GM12878 (cell line): Measurements from ENCODE around the gene IGFBP6. TPM values are rescaled to one million over a fixed set of nuclear protein-coding genes. Genes with fewer than 3 reads are reported as not detected.

ENCODE experiments used
- ATAC-seq: fragments of 200-7000 bp; cut with Tn5 transposase; 3 replicates; pipeline ENCODE4 v1.9.1; 2020; ENCODE audit warnings: mild to moderate bottlenecking, moderate library complexity
- BruUV-seq: library from RNA; stranded (reverse); fragments of 400-500 nt; replicated peaks from 2 replicates; lab custom pipeline; 2021; lab: Mats Ljungman, UMichigan
- CTCF ChIA-PET: fragments of 300-600 bp; sonication (Branson Sonifier 250); formaldehyde crosslinking; extraction: SDS; loops from one replicate; lab custom pipeline; 2021; ENCODE audit warnings: inconsistent platforms; lab: Yijun Ruan, JAX
- POLR2A ChIA-PET: fragments of 350-600 bp; formaldehyde crosslinking; extraction: SDS; loops from one replicate; lab custom pipeline; 2021; ENCODE audit warnings: inconsistent platforms; lab: Charles Lee
- RAD21 ChIA-PET: fragments of 300-600 bp; sonication (Branson Sonifier 250); formaldehyde crosslinking; loops from one replicate; lab custom pipeline; 2023; ENCODE audit warnings: antibody characterized with exemption; ENCODE audit not compliant: unreplicated experiment; lab: Charles Lee
- SMC1A ChIA-PET: fragments of 300-600 bp; sonication (Branson Sonifier 250); formaldehyde crosslinking; loops from one replicate; lab custom pipeline; 2023; ENCODE audit not compliant: unreplicated experiment, uncharacterized antibody; lab: Charles Lee
- DNase-seq: peaks from one replicate; pipeline ENCODE4 v3.0.0-alpha.2; 2011; ENCODE audit warnings: low read depth, low spot score
- FAIRE-seq: peaks from 3 replicates; lab custom pipeline; 2011; peaks lifted over from hg19 to GRCh38; lab: Jason Lieb, UNC
- H2AFZ ChIP-seq: 2 replicates; pipeline ENCODE4 v1.6.0; 2011; ENCODE audit warnings: low read depth, low read length, control low read depth; ENCODE audit not compliant: control insufficient read depth
- H3K27ac ChIP-seq: 2 replicates; pipeline ENCODE4 v1.5.1; 2011; ENCODE audit warnings: control low read depth; ENCODE audit not compliant: control insufficient read depth, insufficient read depth
- H3K27me3 ChIP-seq, 2 experiments: replicated peaks in 1 of 2; 2 replicates each; pipeline versions ENCODE4 v1.6.0 to v1.6.1; 2011; ENCODE audit warnings: low read length in 1 of 2; ENCODE audit not compliant: control insufficient read depth in 2 of 2, insufficient read depth in 2 of 2
- H3K36me3 ChIP-seq, 2 experiments: 2 replicates each; pipeline ENCODE4 v1.5.1; 2011; ENCODE audit warnings: low read length in 1 of 2; ENCODE audit not compliant: control insufficient read depth in 2 of 2, insufficient read depth in 2 of 2
- H3K4me1 ChIP-seq: 2 replicates; pipeline ENCODE4 v1.6.1; 2011; ENCODE audit warnings: mild to moderate bottlenecking, low read length, moderate library complexity, mixed read lengths; ENCODE audit not compliant: control insufficient read depth, insufficient read depth
- H3K4me2 ChIP-seq: 2 replicates; pipeline ENCODE4 v1.6.0; 2011; ENCODE audit warnings: control low read depth; ENCODE audit not compliant: control insufficient read depth, insufficient read depth
- H3K4me3 ChIP-seq: fragments of 200-600 bp; sonication (generic); 2 replicates; pipeline ENCODE4 v1.5.1; 2016
- H3K79me2 ChIP-seq: 2 replicates; pipeline ENCODE4 v1.6.0; 2011; ENCODE audit warnings: low read length; ENCODE audit not compliant: control insufficient read depth, insufficient read depth
- H3K9ac ChIP-seq: 2 replicates; pipeline ENCODE4 v1.8.0; 2011; ENCODE audit warnings: low read length, control low read depth, mixed read lengths; ENCODE audit not compliant: control insufficient read depth, insufficient read depth
- H3K9me3 ChIP-seq: replicated peaks from 3 replicates; pipeline ENCODE4 v1.5.1; 2011; ENCODE audit warnings: mild to moderate bottlenecking, low read length; ENCODE audit not compliant: control insufficient read depth, insufficient read depth
- H4K20me1 ChIP-seq: 2 replicates; pipeline ENCODE4 v1.6.0; 2011; ENCODE audit not compliant: control insufficient read depth, insufficient read depth
- CREB1 ChIP-seq: IDR thresholded peaks from 2 replicates; pipeline ENCODE4 v1.6.1; 2012; ENCODE audit warnings: low read depth, mild to moderate bottlenecking, inconsistent platforms
- E2F8 ChIP-seq: fragments of 450-650 bp; IDR thresholded peaks from 2 replicates; pipeline ENCODE4 v1.6.1; 2018; ENCODE audit warnings: mild to moderate bottlenecking, low read depth, moderate library complexity; ENCODE audit not compliant: partially characterized antibody
- EED ChIP-seq: sonication (generic); IDR thresholded peaks from 2 replicates; pipeline ENCODE4 v1.6.1; 2016; ENCODE audit warnings: antibody characterized with exemption, low read depth
- HCFC1 ChIP-seq: fragments of 150-350 bp; IDR thresholded peaks from 2 replicates; pipeline ENCODE4 v1.6.1; 2014; ENCODE audit warnings: low read length
- IRF3 ChIP-seq: fragments of 450-650 bp; IDR thresholded peaks from 2 replicates; pipeline ENCODE4 v1.6.1; 2014; ENCODE audit warnings: mild to moderate bottlenecking
- JUND ChIP-seq: IDR thresholded peaks from 2 replicates; pipeline ENCODE4 v1.6.1; 2012; ENCODE audit warnings: low read depth, mild to moderate bottlenecking, low read length, improper control_type of control experiment, moderate library complexity
- KAT2A ChIP-seq: conservative IDR thresholded peaks from 2 replicates; pipeline ENCODE4 v1.6.1; 2011; ENCODE audit warnings: low read depth, low read length; ENCODE audit not compliant: control insufficient read depth
- KDM1A ChIP-seq: fragments of 200-600 bp; sonication (generic); IDR thresholded peaks from 2 replicates; pipeline ENCODE4 v1.6.1; 2016; ENCODE audit warnings: borderline replicate concordance
- KLF5 ChIP-seq: fragments of 450-650 bp; IDR thresholded peaks from 2 replicates; pipeline ENCODE4 v1.6.1; 2014; ENCODE audit warnings: mild to moderate bottlenecking; ENCODE audit not compliant: partially characterized antibody
- MAX ChIP-seq: IDR thresholded peaks from 2 replicates; pipeline ENCODE4 v1.6.1; 2012; ENCODE audit warnings: low read depth, low read length, improper control_type of control experiment
- NFIC ChIP-seq: IDR thresholded peaks from 2 replicates; pipeline ENCODE4 v1.6.1; 2012; ENCODE audit warnings: low read depth, mild to moderate bottlenecking, inconsistent platforms, low read length, moderate library complexity
- NFYB ChIP-seq: IDR thresholded peaks from 2 replicates; pipeline ENCODE4 v1.6.1; 2011; ENCODE audit warnings: low read depth, mild to moderate bottlenecking, low read length, improper control_type of control experiment, moderate library complexity; ENCODE audit not compliant: insufficient read depth
- STAT3 ChIP-seq: IDR thresholded peaks from 2 replicates; pipeline ENCODE4 v1.6.1; 2011; ENCODE audit warnings: low read depth, low read length, improper control_type of control experiment
- ZNF24 ChIP-seq: fragments of 450-650 bp; IDR thresholded peaks from 2 replicates; pipeline ENCODE4 v1.6.1; 2017; ENCODE audit warnings: antibody characterized with exemption, mild to moderate bottlenecking
- ZNF274 ChIP-seq: IDR thresholded peaks from one replicate; pipeline ENCODE4 v1.8.0; 2011; ENCODE audit not compliant: insufficient read length, insufficient read depth
- WGBS: methylation state at CpG from one replicate; pipeline ENCODE4 v1.1.6; 2016; ENCODE audit warnings: low lambda C conversion rate; ENCODE audit not compliant: insufficient replicate concordance, insufficient coverage; ENCODE audit errors: missing lambda C conversion rate; 5-methylcytosine and 5-hydroxymethylcytosine counted together
- in situ Hi-C: fragments of 300-500 bp; cut with MboI; formaldehyde crosslinking; loops from 9 replicates; pipeline ENCODE4 v1.14.3; 2018; ENCODE audit warnings: mixed read lengths
- intact Hi-C: fragments of 100-400 bp; cut with micrococcal nuclease; formaldehyde crosslinking; loops from one replicate; pipeline ENCODE4 v1.14.2; 2022; ENCODE audit not compliant: unreplicated experiment
- polyA plus RNA-seq, 11 experiments: library from polyadenylated mRNA; depleted of rRNA in 4 of 11; unstranded in 6 of 11; stranded (reverse) in 5 of 11; fragments of >200 nt; fragmentation: Nextera tagmentation in 4 of 11; fragmentation: Illumina TruSeq in 1 of 11; extraction: Ambion mirVana in 4 of 11; extraction: Trizol in 1 of 11; gene quantifications; 1 replicate in 1 of 11; 2 replicates in 10 of 11; pipeline versions ENCODE4 v1.2.1 to v1.2.3, GENCODE V29; 2011 to 2016; ENCODE audit warnings: inconsistent platforms in 2 of 11, missing spikeins in 2 of 11, low read depth in 1 of 11
- total RNA-seq, 4 experiments: library from RNA; depleted of rRNA in 3 of 4; stranded (reverse); fragments of >200 nt in 3 of 4; fragmentation: Illumina TruSeq in 1 of 4; extraction: Trizol in 1 of 4; gene quantifications; 2 replicates each; pipeline versions ENCODE4 v1.2.1 to v1.2.3, GENCODE V29; 2013 to 2021
- TF ChIP-seq, protein P1 (sequence below): fragments of 450-650 bp; IDR thresholded peaks from 2 replicates; pipeline ENCODE4 v1.6.1; 2017; ENCODE audit warnings: mild to moderate bottlenecking, moderate library complexity

Gene IGFBP6
- total and polyA plus RNA-seq, 10 of the 15 experiments (the other 5 are each of a cell fraction or from before 2014, with no cell fraction given): 0.09 to 0.87 (median 0.56) TPM; not detected in 3

- Histone ChIP-seq H3K4me3 (no peak overlapping the region), H3K4me1 (no peaks in the 10 kb centered on the region), H3K9me3 (no peaks in the 10 kb centered on the region), H3K9ac (no peak overlapping the region), H2AFZ (no peak overlapping the region), H3K27me3 (no peaks in the 10 kb centered on the region), H3K4me2 (no peak overlapping the region), H3K36me3 (no peaks in the 10 kb centered on the region), H3K27ac (no peak overlapping the region), H4K20me1 (no peaks in the 10 kb centered on the region), H3K79me2 (no peaks in the 10 kb centered on the region)
- in situ Hi-C loops: no loop called here
- no TSS peak for BruUV-seq
- intact Hi-C loops: no loop called here
- ChIA-PET CTCF (interaction anchor here (1.0 kb wide), 2 partner anchors 9 to 207 kb away, joined by 3 to 4 read pairs; no protein-coding TSS in a partner anchor), POLR2A (interaction anchor here (0.6 kb wide), 1 partner anchor 18 kb away, joined by 3 read pairs; the partner anchor contains the start of gene SOAT2), RAD21 (interaction anchor here (1.3 kb wide), 1 partner anchor 18 kb away, joined by 4 read pairs; the partner anchor contains the start of gene SOAT2), SMC1A (no interaction called here)
- no peak for DNase-seq
- no peak for FAIRE-seq
- ATAC-seq: no peak
- 61% methylated on average over 12 of the region's 12 CpGs for WGBS
- TF ChIP-seq ZNF274 (no peak), MAX (no peak), KDM1A (no peak), IRF3 (no peak), KLF5 (no peak), CREB1 (no peak), STAT3 (no peak), ZNF24 (no peak), JUND (no peak), EED (no peak), NFIC (no peak), KAT2A (no peak), HCFC1 (no peak), E2F8 (no peak), NFYB (no peak)
- TF ChIP-seq, protein P1, sequence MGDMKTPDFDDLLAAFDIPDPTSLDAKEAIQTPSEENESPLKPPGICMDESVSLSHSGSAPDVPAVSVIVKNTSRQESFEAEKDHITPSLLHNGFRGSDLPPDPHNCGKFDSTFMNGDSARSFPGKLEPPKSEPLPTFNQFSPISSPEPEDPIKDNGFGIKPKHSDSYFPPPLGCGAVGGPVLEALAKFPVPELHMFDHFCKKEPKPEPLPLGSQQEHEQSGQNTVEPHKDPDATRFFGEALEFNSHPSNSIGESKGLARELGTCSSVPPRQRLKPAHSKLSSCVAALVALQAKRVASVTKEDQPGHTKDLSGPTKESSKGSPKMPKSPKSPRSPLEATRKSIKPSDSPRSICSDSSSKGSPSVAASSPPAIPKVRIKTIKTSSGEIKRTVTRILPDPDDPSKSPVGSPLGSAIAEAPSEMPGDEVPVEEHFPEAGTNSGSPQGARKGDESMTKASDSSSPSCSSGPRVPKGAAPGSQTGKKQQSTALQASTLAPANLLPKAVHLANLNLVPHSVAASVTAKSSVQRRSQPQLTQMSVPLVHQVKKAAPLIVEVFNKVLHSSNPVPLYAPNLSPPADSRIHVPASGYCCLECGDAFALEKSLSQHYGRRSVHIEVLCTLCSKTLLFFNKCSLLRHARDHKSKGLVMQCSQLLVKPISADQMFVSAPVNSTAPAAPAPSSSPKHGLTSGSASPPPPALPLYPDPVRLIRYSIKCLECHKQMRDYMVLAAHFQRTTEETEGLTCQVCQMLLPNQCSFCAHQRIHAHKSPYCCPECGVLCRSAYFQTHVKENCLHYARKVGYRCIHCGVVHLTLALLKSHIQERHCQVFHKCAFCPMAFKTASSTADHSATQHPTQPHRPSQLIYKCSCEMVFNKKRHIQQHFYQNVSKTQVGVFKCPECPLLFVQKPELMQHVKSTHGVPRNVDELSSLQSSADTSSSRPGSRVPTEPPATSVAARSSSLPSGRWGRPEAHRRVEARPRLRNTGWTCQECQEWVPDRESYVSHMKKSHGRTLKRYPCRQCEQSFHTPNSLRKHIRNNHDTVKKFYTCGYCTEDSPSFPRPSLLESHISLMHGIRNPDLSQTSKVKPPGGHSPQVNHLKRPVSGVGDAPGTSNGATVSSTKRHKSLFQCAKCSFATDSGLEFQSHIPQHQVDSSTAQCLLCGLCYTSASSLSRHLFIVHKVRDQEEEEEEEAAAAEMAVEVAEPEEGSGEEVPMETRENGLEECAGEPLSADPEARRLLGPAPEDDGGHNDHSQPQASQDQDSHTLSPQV: no peak
These were observed 23.4 kb downstream of the IGFBP6 start for GRCh38 chr12:53120685-53121525.
